Measurements from ENCODE around the gene EIF3L. TPM values are rescaled to one million over a fixed set of nuclear protein-coding genes. Genes with fewer than 3 reads are reported as not detected.

The EIF3L gene
- total and polyA plus RNA-seq, 2 donors (not counting 3 experiments of a cell fraction or from before 2014, with no cell fraction given): 479 to 601 TPM

- Histone ChIP-seq H3K36me3 (ENCODE audit: control insufficient read depth in 2 of 2, extremely low read depth in 1 of 2, insufficient read depth in 2 of 2, low read length in 2 of 2) (peaks cover 0 to under 1% of the 10 kb centered on the region in 2 experiments), H3K4me2 (ENCODE audit: insufficient read depth, low read length) (no peak overlapping the region), H3K9ac (replicated peaks; ENCODE audit: extremely low read depth, insufficient read depth, low read length) (no peak overlapping the region), H3K9me3 (replicated peaks; ENCODE audit: control insufficient read depth, insufficient read depth, low read length) (no peaks in the 10 kb centered on the region), H2AFZ (ENCODE audit: low read depth, low read length) (no peak overlapping the region), H3K79me2 (ENCODE audit: control insufficient read depth, insufficient read depth, low read length) (peaks cover 13% of the 10 kb centered on the region), H3K4me1 (ENCODE audit: control insufficient read depth, extremely low read depth, insufficient read depth, low read length) (peaks cover 24% of the 10 kb centered on the region), H3K27me3 (ENCODE audit: control insufficient read depth in 2 of 2, insufficient read depth in 2 of 2, low read length in 2 of 2) (no peaks in the 10 kb centered on the region), H4K20me1 (replicated peaks; ENCODE audit: control insufficient read depth, extremely low read depth, insufficient read depth, low read length) (no peaks in the 10 kb centered on the region), H3K9me1 (replicated peaks; ENCODE audit: control insufficient read depth, extremely low read depth, insufficient read depth, low read length) (no peaks in the 10 kb centered on the region), H3K27ac (ENCODE audit: insufficient read depth, low read depth, low read length) (no peak overlapping the region), H3K4me3 (replicated peaks in 1 of 3; ENCODE audit: insufficient read depth in 1 of 3, low read depth in 1 of 3, low read length in 3 of 3) (no peak overlapping the region)
- intact Hi-C loops (cut with micrococcal nuclease): loop anchor here (2.0 kb wide), 1 partner anchor 39 kb away; the partner anchor contains the start of gene EIF3L
- TF ChIP-seq FOS (IDR thresholded peaks at IDR 0.05; ENCODE audit: borderline replicate concordance, insufficient read depth, low read length) (no peak), POLR2A (IDR thresholded peaks at IDR 0.05; ENCODE audit: low read depth, low read length) (no peak), POLR2AphosphoS5 (IDR thresholded peaks at IDR 0.05; ENCODE audit: insufficient read depth, low read depth, low read length) (no peak), MYC (IDR thresholded peaks at IDR 0.05; ENCODE audit: low read depth, low read length) (no peak), MAX (IDR thresholded peaks at IDR 0.05; ENCODE audit: insufficient read depth, insufficient read length) (no peak), JUN (IDR thresholded peaks at IDR 0.05; ENCODE audit: borderline replicate concordance, insufficient read depth, insufficient read length, low read depth) (no peak), EZH2 (IDR thresholded peaks at IDR 0.05; ENCODE audit: borderline replicate concordance, low read depth, low read length, severe bottlenecking) (no peak), GATA2 (IDR thresholded peaks at IDR 0.05; ENCODE audit: insufficient read depth, insufficient read length, low read depth, low read length) (no peak), CTCF (IDR thresholded peaks at IDR 0.05; ENCODE audit: extremely low read depth in 1 of 2, insufficient read depth in 1 of 2, low read depth in 1 of 2, low read length in 2 of 2) (no peak)
- BruUV-seq (replicated peaks): no TSS peak
- dilution Hi-C loops (cut with MboI; ENCODE audit: extremely low pct_ligation_motif_present, low sequenced_read_pairs): no loop called here
- CTCF ChIA-PET: interaction anchor here (3.1 to 4.2 kb wide), 2 partner anchors 8 to 54 kb away, joined by 26 to 35 read pairs; no protein-coding TSS in a partner anchor
- POLR2A ChIA-PET: no interaction called here
- no peak for FAIRE-seq
- DNase-seq (ENCODE audit: low read depth, low spot score): no peak
These were observed 39.4 kb upstream of the EIF3L start for GRCh38 chr22:37809672-37810333.

All from endothelial cell of umbilical vein (primary cell).